ENCODE results near the gene AGGF1.
A peak's percentile ranks its signal among the peaks of the same experiment; 100 is the strongest.
"Not testable (repeated sequence)": the region's sequence is repeated elsewhere in the genome, so short reads cannot be mapped to it uniquely, and the experiment has no call there.

The AGGF1 gene

DNA sequence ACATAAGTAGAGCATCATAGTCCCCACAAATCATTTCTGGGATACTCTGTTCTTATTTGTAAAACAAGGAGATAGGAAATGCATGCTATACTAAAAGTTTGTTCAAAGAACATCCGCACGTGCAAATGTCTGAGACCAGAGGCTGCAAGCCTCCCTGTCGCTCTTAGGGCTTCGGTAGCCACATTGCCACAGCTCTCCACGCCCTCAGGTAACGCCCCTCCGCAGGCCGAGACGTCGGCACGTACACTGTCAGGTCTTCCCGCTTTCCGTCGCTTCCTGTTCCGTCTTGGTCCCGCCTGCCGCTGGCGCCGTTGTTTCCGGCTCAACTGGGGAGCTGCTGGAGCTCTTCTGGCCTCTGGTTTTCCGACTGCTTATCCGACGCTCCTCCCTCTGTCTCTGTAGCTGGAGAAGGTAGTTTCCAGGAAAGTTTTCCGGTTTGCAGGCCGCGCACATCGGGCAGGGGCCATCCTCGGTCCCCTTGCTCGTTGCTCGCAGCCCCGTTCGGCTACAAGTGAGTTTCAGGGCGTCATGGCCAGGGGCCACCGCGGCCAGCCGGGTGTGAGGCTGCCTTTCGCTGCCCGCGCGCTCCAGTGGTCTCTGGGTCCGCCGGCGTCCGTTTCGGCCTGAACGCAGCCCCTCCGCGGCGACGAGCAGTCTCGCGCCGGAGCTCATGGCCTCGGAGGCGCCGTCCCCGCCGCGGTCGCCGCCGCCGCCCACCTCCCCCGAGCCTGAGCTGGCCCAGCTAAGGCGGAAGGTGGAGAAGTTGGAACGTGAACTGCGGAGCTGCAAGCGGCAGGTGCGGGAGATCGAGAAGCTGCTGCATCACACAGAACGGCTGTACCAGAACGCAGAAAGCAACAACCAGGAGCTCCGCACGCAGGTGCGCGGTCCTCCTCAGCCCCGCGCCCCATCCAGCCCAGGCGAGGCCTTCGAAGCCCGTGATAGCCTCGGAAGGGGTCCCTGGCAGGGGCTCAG is at the start of gene AGGF1:
Gene AGGF1, plus strand, starts transcription at position 308 of the 975 bp plus-strand sequence. Its CDS starts 363 bp downstream, at position 671.
- FAIRE-seq, result peak; percentile 73

GRCh38 chr5:76980518-76981144 is 49.6 kb upstream of the AGGF1 start:
- FAIRE-seq, result no peak

DNA sequence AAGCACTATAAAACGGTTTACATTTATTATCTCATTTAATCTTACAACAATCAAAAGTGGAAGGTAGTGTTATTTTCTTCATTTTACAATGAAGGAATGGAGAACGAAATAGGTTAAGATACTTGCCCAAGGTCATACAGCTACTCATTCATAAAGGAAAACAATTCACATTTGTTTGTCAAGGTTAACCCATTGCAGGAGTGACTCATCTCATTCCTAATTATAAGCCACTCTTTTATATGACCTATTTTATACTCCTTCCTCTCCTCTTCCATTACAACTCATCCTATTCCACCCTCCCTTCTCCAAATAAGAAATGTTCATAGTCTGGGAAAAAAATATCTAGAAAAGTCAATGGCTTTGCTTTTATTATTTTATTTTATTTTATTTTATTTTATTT is 47.8 kb upstream of the AGGF1 start:
- no peak for FAIRE-seq

DNA sequence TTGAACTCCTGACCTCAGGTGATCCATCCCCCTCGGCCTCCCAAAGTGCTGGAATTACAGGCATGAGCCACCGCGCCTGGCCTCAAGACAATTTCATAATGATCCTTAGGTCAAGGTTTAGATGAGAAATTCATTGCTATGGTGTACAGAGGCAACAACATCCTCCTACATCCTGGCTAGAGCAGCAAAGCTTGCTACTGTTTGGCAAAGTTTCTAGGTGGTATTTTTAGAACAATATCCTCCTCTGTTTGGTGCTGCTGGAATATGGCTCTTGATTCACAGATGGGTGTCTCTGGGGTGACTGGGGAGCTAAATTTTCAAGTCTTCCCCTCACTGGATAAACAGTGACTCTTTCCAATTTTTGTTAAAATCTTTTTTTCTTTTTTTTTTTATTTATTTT is 46.7 kb upstream of the AGGF1 start:
- FAIRE-seq, result no peak

DNA sequence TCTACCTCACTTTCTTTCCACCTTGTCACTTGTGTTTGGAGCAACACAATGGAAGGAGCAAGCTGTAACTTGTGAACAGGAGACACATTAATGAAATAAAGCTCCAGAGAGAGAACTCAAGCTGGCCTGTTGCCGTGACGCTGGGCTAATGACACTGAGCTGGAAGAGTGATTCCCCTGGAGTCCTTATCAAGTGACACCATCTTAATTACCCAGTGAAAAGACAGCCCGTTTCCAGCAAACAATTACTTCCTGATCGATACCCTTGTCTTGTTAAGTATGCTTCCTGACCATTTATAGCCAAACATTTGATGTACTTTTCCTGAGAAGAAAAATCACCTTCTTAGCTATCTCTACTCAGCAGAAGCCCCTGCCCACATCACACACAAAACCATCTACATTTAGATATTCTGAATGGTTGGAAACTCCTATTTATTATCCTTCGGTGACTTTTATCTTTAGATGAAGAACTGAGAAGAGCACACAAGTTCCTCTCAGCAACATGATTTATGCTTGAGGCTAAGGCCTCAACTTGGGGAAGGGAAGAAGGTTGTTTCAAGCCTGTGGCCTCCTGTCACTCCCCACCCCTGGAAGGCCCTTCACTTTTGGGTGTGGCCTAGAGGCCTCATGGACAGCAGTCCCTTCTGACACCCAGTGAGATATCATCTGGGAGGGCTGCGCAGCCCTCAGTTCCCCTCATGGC is 43.2 kb upstream of the AGGF1 start:
- FAIRE-seq, result no peak

DNA sequence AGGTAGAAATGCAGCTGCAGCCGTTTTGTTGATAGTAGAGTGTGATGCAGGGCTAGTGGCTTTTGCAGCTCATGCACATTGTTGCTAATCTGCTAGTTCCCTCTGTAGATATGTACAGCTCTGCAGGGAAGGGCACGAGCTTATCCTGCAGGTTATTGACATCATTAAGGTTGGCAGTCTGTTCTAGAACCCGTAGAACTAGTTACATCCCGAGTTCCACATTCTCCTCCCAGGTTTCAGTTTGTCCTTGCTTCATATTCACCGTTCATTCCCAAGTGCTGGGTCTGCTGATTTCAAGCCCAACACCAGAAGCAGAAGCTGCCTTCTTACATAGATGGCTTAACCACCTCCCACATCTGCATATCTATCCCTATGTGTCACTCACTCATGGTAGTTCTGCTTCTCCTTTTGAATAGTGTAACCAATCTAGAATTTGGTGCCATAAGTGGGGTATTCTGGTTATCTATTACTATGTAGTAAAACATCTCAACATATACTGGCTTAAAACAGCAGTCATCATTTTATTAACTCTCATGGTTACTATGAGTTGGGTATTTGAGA is 39.2 kb upstream of the AGGF1 start:
- no peak for FAIRE-seq

DNA sequence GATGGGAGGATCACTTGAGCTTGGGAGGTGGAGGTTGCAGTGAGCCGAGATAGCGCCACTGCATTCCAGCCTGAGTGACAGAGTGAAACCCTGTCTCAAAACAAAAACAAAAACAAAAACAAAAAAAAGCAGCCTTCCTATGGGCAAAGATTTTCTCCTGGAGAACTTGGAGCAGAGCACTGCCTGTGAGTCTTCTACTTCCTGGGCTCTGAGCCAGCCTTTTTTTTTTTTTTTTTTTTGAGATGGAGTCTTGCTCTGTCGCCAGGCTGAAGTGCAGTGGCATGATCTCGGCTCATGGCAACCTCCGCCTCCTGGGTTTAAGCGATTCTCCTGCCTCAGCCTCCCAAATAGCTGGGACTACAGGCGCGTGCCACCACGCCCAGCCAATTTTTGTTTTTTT is 36.8 kb upstream of the AGGF1 start:
- FAIRE-seq, result not testable (repeated sequence)

- FAIRE-seq, result no peak
Observed at GRCh38 chr5:76994337-76994736, 35.9 kb upstream of the AGGF1 start.

- not testable (repeated sequence) for FAIRE-seq
Observed at GRCh38 chr5:76998251-76998650, 32.0 kb upstream of the AGGF1 start.

DNA sequence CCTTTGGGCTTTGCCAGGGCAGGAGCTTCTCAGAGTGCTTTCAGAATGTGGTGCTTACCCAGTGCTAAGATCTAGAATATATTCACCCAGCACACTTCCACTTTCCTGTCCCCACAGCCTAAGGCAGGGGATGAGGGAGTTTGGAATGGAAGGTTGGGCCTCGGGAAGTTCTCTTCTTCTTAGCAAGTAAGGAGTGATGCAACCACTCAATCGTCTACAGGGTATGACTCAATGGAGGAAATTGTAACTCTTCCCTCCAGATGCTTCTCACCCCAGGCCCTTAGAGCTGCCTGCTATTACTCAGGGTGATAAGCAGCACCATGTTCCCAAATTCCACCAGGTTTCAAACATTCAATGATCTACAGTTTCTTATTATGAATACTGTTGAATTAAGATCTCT is 30.8 kb upstream of the AGGF1 start:
- FAIRE-seq, result no peak

DNA sequence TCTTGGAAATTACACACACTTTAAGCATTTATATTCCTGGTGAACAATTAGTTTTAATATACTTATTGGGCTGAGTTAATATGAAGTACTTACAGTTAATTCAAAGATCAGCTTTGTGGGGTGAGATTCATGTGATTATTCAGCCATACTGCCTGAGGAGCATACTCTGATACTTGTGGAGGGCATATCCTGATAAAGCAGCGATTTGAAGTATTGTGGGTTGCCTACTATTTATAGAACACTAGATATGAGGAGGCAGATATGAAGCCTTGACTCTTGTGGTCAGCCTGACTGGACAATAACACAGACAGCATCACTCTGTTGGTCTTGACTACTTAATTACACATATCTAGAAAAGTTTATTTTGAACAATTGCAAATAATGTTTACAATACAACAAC is 27.0 kb upstream of the AGGF1 start:
- no peak for FAIRE-seq

DNA sequence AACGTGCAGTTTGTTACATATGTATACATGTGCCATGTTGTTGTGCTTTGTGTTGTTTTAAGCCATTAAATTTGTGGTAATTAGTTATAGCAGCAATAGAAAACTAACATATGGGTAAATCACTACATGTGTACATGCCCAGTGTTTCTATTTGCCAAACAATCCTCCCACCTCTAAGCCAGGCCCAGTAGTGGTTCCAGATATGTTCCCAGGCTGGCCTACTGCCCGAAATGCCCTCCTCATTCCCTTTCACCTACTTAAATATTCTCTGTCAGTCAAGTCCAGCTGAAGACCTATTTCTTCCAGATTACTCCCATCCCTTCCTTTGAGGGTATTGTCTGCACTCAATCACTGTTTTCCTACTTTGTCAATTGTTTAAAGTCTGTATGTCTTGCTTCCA is 24.1 kb upstream of the AGGF1 start:
- FAIRE-seq, result no peak

DNA sequence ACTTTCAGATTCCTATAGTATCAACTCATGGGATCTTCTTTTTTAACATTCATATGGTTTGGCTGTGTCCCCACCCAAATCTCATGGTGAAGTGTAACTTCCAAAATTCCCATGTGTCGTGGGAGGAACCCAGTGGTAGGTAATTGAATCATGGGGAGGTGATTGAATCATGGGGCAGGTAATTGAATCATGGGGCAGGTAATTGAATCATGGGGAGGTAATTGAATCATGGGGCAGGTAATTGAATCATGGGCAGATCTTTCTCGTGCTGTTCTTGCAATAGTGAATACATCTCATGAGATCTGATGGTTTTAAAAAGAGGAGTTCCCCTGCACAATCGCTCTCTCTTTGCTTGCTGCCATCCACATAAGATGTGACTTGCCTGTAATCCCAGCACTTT is 21.8 kb upstream of the AGGF1 start:
- no peak for FAIRE-seq

DNA sequence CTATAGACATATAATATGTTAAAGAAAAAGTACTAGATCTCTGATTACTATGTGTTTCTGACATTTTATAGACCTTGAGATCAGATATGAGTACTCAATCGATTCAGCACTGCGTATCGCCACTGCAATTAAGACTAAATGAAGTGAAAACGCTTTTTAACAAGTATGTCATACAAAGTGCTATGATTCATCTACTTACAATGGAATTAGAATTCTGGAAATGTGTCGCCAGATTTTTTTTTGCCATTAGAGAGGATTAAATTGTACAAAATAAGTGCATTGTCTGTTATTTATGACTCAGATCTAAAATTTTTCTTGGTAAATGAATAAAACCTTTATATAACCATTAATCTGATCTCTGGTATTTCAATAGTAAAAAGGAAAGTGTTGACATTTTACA is 20.0 kb upstream of the AGGF1 start:
- FAIRE-seq, result no peak

- FAIRE-seq, result no peak
Observed at GRCh38 chr5:77011498-77011897, 18.7 kb upstream of the AGGF1 start.

GRCh38 chr5:77012601-77013000 is 17.6 kb upstream of the AGGF1 start:
- FAIRE-seq, result no peak

GRCh38 chr5:77015938-77016569 is 14.2 kb upstream of the AGGF1 start:
- no peak for FAIRE-seq

DNA sequence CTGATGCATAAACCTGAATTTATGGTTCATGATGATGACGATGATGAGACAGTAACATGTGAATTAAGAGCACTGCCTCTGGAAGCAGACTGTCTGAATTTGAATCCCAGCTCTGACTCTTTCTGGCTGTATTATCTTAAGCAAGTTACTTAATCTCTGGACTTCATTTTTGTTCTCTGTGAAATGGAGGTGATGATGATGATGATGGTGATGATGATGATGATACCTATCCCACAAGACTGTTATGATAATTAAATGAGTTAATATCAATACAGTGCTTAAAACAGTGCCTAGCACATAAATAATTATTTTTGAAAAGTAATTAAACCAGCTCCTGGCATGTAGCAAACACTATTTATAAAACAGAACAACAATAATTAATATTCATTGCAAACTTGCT is 13.2 kb upstream of the AGGF1 start:
- FAIRE-seq, result no peak

GRCh38 chr5:77017668-77018067 is 12.5 kb upstream of the AGGF1 start:
- no peak for FAIRE-seq

DNA sequence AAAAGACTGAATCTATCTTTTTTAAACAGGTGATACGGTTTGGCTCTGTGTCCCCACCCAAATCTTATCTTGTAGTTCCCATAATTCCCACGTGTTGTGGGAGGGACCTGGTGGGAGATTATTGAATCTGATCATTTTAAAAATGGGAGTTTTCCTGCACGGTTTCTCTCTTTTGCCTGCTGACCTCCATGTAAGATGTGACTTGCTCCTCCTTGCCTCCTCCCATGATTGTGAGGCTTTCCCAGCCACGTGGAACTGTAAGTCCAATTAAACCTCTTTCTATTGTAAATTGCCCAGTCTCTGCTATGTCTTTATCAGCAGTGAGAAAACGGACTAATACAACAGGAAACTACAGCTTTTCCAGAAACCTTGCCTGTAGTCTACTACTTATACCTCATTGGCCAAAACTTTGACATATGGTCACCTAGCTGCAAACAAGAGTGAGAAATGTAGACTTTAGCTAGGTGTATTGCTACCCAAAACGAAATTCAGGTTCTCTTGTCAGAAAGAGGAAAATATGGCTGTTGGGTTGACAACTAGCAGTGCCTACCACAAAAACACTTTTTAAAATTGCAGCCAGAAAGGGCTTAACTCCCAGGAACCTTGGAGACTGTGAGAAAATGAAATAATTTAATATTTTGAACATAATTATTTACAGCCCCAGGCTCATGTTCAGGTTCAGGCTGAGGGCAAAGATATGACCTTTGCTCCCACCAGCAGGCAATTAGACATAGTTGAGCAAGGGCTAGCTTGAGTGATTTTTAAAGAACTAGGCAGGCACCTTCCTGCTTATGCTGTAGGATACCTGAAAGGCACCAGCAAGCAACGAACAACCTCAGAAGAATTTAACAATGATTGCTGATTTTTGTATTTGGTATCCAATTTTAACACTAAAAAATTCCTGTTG is 7.4 kb upstream of the AGGF1 start:
- no peak for FAIRE-seq

DNA sequence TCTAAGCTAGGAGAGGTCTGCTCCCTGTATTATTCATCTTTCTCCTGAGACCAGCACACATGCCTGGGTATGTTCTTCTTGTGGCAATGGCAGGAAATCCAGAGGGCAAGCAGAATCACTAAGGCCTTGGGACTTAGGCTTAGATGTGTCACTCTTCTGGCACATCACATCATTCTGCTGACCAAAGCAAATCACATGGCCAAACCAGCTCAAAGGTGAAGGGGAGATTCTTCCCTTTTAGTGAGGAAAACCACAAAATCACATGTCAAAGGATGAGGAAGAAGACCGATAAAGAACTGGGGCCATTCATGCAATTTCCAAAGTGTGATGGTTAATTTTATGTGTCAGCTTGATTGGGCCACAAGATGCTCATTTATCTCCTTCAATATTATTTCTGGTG is 5.7 kb upstream of the AGGF1 start:
- FAIRE-seq, result no peak
